ENCODE results near the gene AHCY. TPM values are rescaled to one million over a fixed set of nuclear protein-coding genes. Genes with fewer than 3 reads are reported as not detected.
"Not testable (repeated sequence)": the region's sequence is repeated elsewhere in the genome, so short reads cannot be mapped to it uniquely, and the experiment has no call there.

Gene AHCY
- total and polyA plus RNA-seq, 7 experiments from 2014 or later = 19.1 to 62.9 (median 24.6) TPM

DNA sequence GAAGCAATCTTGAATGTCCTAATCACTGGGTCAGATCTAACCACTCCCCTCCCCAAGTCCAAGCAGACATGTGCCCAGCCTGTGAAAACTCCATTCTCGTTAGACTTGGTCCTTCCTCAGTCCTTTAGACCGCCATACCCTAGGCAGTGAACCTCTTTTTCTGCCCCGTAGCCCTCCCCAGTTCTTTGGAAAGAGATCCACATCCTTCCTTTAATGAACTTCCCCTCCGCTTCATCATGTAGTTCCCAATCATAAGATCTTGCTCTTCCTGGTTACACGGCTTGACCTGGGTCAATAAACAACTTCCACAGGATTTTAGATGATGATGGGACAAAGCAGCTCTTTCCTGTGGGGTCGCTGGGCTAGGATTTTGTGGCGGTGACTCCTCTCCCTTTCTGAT lies 9.6 kb downstream of the AHCY start:
- no peak overlapping the region for H3K27ac ChIP-seq (ENCODE audit: low read depth, low read length)
- no peak for ATAC-seq
- peaks cover 14 to 40% (median 28%) of the 10 kb centered on the region in 5 donors for H3K36me3 Mint-ChIP-seq
- no peak overlapping the region for H3K4me3 ChIP-seq (ENCODE audit: low read length)
- no peaks in the 10 kb centered on the region for H3K9me3 ChIP-seq (ENCODE audit: control insufficient read depth in 2 of 3, low read length in 3 of 3)
- H3K4me1 Mint-ChIP-seq = peaks cover 0 to 7% (median 2%) of the 10 kb centered on the region in 7 donors
- no peaks in the 10 kb centered on the region for H3K27me3 Mint-ChIP-seq
- H3K4me3 Mint-ChIP-seq = no peak overlapping the region
- no peaks in the 10 kb centered on the region for H3K27me3 ChIP-seq (ENCODE audit: control insufficient read depth in 2 of 2, insufficient read depth in 2 of 2, low read length in 2 of 2)
- no peaks in the 10 kb centered on the region for H3K9me3 Mint-ChIP-seq
- ChIA-PET CTCF (no interaction called here), POLR2A (no interaction called here)
- no peaks in the 10 kb centered on the region for H3K4me1 ChIP-seq (ENCODE audit: control insufficient read depth in 2 of 2, insufficient read depth in 2 of 2, low read length in 2 of 2)
- DNase-seq = no peak
- intact Hi-C loops (cut with micrococcal nuclease) = no loop called here
- H3K36me3 ChIP-seq (ENCODE audit: control insufficient read depth in 2 of 3, insufficient read depth in 3 of 3, low read length in 3 of 3) = peaks cover 0 to 57% (median 0%) of the 10 kb centered on the region in 3 experiments
- peak overlapping the region in 1 of 9 donors; percentile 24 for H3K27ac Mint-ChIP-seq

DNA sequence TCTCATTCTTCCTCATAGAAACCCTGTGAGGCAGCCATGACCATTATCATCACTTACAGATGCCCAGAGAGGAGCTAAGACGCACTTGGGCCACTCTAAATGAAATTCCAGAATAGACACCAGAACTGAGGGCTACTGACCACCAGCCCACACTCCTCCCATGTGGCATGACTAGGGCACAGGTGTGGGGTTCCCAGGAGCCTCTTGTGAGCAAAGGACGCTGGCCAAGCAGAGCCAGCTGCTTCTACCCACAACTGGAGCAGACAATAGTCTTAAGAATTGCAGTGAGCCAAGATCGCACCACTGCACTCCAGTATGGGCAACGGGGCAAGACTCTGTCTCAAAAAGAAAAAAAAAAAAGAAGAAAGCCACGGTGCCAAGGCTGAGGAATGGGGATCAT lies 10.0 kb downstream of the AHCY start:
- Histone ChIP-seq H3K4me1 (ENCODE audit: control insufficient read depth in 2 of 2, insufficient read depth in 2 of 2, low read length in 2 of 2) (no peaks in the 10 kb centered on the region), H3K27me3 (ENCODE audit: control insufficient read depth in 2 of 2, insufficient read depth in 2 of 2, low read length in 2 of 2) (no peaks in the 10 kb centered on the region), H3K36me3 (ENCODE audit: control insufficient read depth in 2 of 3, insufficient read depth in 3 of 3, low read length in 3 of 3) (peaks cover 0 to 62% (median 0%) of the 10 kb centered on the region in 3 experiments), H3K27ac (ENCODE audit: low read depth, low read length) (no peak overlapping the region), H3K4me3 (ENCODE audit: low read length) (no peak overlapping the region), H3K9me3 (ENCODE audit: control insufficient read depth in 2 of 3, low read length in 3 of 3) (no peaks in the 10 kb centered on the region)
- Mint-ChIP-seq H3K36me3 (peaks cover 18 to 40% (median 28%) of the 10 kb centered on the region in 5 donors), H3K4me3 (no peak overlapping the region), H3K27me3 (no peaks in the 10 kb centered on the region), H3K4me1 (peaks cover 0 to 7% (median 2%) of the 10 kb centered on the region in 7 donors), H3K27ac (no peak overlapping the region), H3K9me3 (no peaks in the 10 kb centered on the region)
- ATAC-seq = no peak
- no peak for DNase-seq
- POLR2A ChIA-PET = no interaction called here
- CTCF ChIA-PET = no interaction called here
- intact Hi-C loops (cut with micrococcal nuclease) = no loop called here

DNA sequence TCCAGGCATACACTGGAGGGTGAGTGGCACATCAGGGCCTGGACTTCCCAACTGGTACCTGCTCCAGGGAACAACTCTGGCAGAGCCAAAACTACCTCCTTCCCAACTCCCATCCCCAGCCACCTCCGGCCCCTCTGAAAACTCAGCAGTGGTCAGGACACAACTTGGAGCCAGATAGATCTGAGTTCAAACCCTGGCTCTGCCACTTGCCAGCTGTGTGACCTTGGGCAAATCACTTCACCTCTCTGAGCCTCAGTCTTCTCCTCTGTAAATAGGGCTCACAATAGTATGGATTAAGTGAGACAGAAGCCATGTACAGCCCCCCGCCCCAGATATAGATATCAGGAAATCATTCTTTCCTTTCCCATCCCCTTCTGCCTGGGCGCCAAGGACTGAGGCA lies 10.7 kb downstream of the AHCY start:
- no peak for ATAC-seq
- ChIA-PET POLR2A (no interaction called here), CTCF (no interaction called here)
- DNase-seq = no peak
- intact Hi-C loops (cut with micrococcal nuclease) = no loop called here
- H3K9me3 Mint-ChIP-seq = no peaks in the 10 kb centered on the region
- H3K4me1 Mint-ChIP-seq = peaks cover 0 to 7% (median under 1%) of the 10 kb centered on the region in 7 donors
- H3K4me1 ChIP-seq (ENCODE audit: control insufficient read depth in 2 of 2, insufficient read depth in 2 of 2, low read length in 2 of 2) = no peaks in the 10 kb centered on the region
- no peaks in the 10 kb centered on the region for H3K27me3 ChIP-seq (ENCODE audit: control insufficient read depth in 2 of 2, insufficient read depth in 2 of 2, low read length in 2 of 2)
- H3K4me3 ChIP-seq (ENCODE audit: low read length) = no peak overlapping the region
- no peaks in the 10 kb centered on the region for H3K27me3 Mint-ChIP-seq
- H3K4me3 Mint-ChIP-seq = no peak overlapping the region
- H3K36me3 Mint-ChIP-seq = peaks cover 20 to 40% (median 28%) of the 10 kb centered on the region in 5 donors
- no peak overlapping the region for H3K27ac ChIP-seq (ENCODE audit: low read depth, low read length)
- H3K27ac Mint-ChIP-seq = no peak overlapping the region
- H3K36me3 ChIP-seq (ENCODE audit: control insufficient read depth in 2 of 3, insufficient read depth in 3 of 3, low read length in 3 of 3) = peaks cover 0 to 68% (median 0%) of the 10 kb centered on the region in 3 experiments
- H3K9me3 ChIP-seq (ENCODE audit: control insufficient read depth in 2 of 3, low read length in 3 of 3) = no peaks in the 10 kb centered on the region

DNA sequence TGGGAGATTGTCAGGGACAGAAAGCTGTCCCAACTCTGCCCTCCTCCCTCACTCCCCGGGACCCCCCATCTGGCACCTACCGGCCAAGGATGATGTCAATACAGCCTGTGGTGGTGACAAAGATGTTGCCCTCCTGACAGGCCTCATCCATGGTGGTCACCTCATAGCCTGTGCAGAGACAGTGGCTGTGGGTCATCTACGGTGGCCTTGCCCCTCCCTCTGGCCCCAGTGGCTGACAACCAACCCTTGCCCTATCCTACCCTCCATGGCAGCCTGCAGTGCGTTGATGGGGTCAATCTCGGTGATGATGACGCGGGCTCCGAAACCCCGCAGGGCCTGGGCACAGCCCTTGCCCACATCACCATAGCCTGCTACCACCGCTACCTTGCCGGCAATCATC lies 12.7 kb downstream of the AHCY start:
- H3K4me1 Mint-ChIP-seq = peaks cover 0 to under 1% (median 0%) of the 10 kb centered on the region in 7 donors
- no peak overlapping the region for H3K4me3 ChIP-seq (ENCODE audit: low read length)
- ATAC-seq (no peak), DNase-seq (no peak)
- no peaks in the 10 kb centered on the region for H3K27me3 ChIP-seq (ENCODE audit: control insufficient read depth in 2 of 2, insufficient read depth in 2 of 2, low read length in 2 of 2)
- no peak overlapping the region for H3K4me3 Mint-ChIP-seq
- peaks cover 12 to 40% (median 23%) of the 10 kb centered on the region in 5 donors for H3K36me3 Mint-ChIP-seq
- CTCF ChIA-PET = interaction anchor here (1.8 kb wide), 1 partner anchor 22 kb away, joined by 8 read pairs; no protein-coding TSS in a partner anchor
- peaks cover 0 to 74% (median 0%) of the 10 kb centered on the region in 3 experiments for H3K36me3 ChIP-seq (ENCODE audit: control insufficient read depth in 2 of 3, insufficient read depth in 3 of 3, low read length in 3 of 3)
- no peak overlapping the region for H3K27ac ChIP-seq (ENCODE audit: low read depth, low read length)
- no peaks in the 10 kb centered on the region for H3K9me3 Mint-ChIP-seq
- no peak overlapping the region for H3K27ac Mint-ChIP-seq
- intact Hi-C loops (cut with micrococcal nuclease) = no loop called here
- H3K4me1 ChIP-seq (ENCODE audit: control insufficient read depth in 2 of 2, insufficient read depth in 2 of 2, low read length in 2 of 2) = no peaks in the 10 kb centered on the region
- H3K27me3 Mint-ChIP-seq = no peaks in the 10 kb centered on the region
- no peaks in the 10 kb centered on the region for H3K9me3 ChIP-seq (ENCODE audit: control insufficient read depth in 2 of 3, low read length in 3 of 3)
- POLR2A ChIA-PET = no interaction called here

DNA sequence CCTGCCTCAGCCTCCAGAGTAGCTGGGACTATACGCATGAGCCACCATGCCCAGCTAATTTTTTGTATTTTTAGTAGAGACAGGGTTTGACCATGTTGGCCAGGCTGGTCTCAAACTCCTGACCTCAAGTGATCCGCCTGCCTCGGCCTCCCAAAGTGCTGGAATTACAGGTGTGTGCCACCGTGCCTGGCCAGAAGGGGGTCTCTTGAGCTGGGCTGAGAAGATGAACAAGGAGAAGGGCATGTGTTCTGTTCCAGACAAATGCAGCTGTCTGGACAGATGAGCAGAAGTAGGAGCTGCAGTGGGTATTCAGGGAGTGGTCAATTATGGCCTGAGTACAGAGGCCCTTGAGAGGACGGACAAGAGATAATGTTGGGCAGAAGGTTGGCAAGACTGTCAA lies 15.7 kb downstream of the AHCY start:
- H3K36me3 Mint-ChIP-seq = peaks cover 12 to 50% (median 19%) of the 10 kb centered on the region in 5 donors
- DNase-seq; H3K27me3 ChIP-seq (ENCODE audit: control insufficient read depth in 2 of 2, insufficient read depth in 2 of 2, low read length in 2 of 2); H3K4me3 ChIP-seq (ENCODE audit: low read length); H3K27ac Mint-ChIP-seq; ATAC-seq; H3K9me3 Mint-ChIP-seq; H3K4me3 Mint-ChIP-seq; H3K27me3 Mint-ChIP-seq; H3K4me1 Mint-ChIP-seq; H3K4me1 ChIP-seq (ENCODE audit: control insufficient read depth in 2 of 2, insufficient read depth in 2 of 2, low read length in 2 of 2); POLR2A ChIA-PET; H3K27ac ChIP-seq (ENCODE audit: low read depth, low read length); H3K9me3 ChIP-seq (ENCODE audit: control insufficient read depth in 2 of 3, low read length in 3 of 3); intact Hi-C loops (cut with micrococcal nuclease): not testable (repeated sequence)
- CTCF ChIA-PET = interaction anchor here (0.6 to 1.9 kb wide), 2 partner anchors 25 to 116 kb away, joined by 3 to 5 read pairs; no protein-coding TSS in a partner anchor
- peaks cover 0 to 74% (median 0%) of the 10 kb centered on the region in 3 experiments for H3K36me3 ChIP-seq (ENCODE audit: control insufficient read depth in 2 of 3, insufficient read depth in 3 of 3, low read length in 3 of 3)

DNA sequence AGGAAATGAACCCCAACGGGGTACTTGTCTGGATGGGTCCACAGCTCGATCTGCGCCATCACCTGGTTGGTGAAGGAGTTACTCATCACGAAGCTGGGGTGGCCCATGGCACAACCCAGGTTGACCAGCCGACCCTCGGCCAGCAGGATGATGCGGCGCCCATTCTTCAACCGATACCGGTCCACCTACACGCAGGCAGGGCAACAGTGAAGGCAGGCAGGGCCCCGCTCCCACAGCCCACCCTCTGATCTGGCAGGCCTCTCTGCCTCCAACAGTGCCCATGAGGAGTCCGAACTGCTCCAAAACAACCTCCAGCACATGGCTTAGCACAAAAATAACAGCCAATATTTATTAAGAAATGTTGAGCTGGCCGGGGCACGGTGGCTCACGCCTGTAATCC lies 17.7 kb downstream of the AHCY start:
- Histone ChIP-seq H3K9me3 (ENCODE audit: control insufficient read depth in 2 of 3, low read length in 3 of 3) (no peaks in the 10 kb centered on the region), H3K36me3 (ENCODE audit: control insufficient read depth in 2 of 3, insufficient read depth in 3 of 3, low read length in 3 of 3) (peaks cover 0 to 64% (median 0%) of the 10 kb centered on the region in 3 experiments), H3K4me1 (ENCODE audit: control insufficient read depth in 2 of 2, insufficient read depth in 2 of 2, low read length in 2 of 2) (no peaks in the 10 kb centered on the region), H3K27ac (ENCODE audit: low read depth, low read length) (no peak overlapping the region), H3K4me3 (ENCODE audit: low read length) (no peak overlapping the region), H3K27me3 (ENCODE audit: control insufficient read depth in 2 of 2, insufficient read depth in 2 of 2, low read length in 2 of 2) (no peaks in the 10 kb centered on the region)
- Mint-ChIP-seq H3K27me3 (no peaks in the 10 kb centered on the region), H3K4me1 (peaks cover 0 to under 1% (median 0%) of the 10 kb centered on the region in 7 donors), H3K36me3 (peaks cover 5 to 50% (median 14%) of the 10 kb centered on the region in 5 donors), H3K27ac (no peak overlapping the region), H3K9me3 (no peaks in the 10 kb centered on the region), H3K4me3 (no peak overlapping the region)
- intact Hi-C loops (cut with micrococcal nuclease) = no loop called here
- ChIA-PET POLR2A (no interaction called here), CTCF (no interaction called here)
- ATAC-seq (no peak), DNase-seq (no peak)

DNA sequence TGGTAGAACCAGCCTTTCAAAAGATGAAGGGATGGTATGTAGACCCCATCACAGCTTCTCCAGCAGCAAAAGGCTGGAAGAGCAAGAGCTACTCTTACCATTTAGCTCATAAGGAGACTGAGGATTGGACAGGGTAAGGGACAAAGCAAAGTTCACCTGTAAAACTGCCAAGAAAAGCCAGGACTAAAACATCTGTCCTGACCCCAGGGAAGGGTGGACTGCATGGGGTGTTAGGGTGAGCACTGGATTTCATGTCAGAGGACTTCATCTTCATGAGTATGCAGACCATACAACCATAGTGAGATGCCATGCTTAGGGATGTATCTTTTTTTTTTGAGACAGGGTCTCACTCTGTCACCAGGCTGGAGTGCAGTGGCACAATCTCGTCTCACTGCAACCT lies 19.3 kb downstream of the AHCY start:
- ATAC-seq = no peak
- no peak overlapping the region for H3K4me3 ChIP-seq (ENCODE audit: low read length)
- ChIA-PET POLR2A (no interaction called here), CTCF (no interaction called here)
- intact Hi-C loops (cut with micrococcal nuclease) = no loop called here
- no peak for DNase-seq
- no peaks in the 10 kb centered on the region for H3K27me3 ChIP-seq (ENCODE audit: control insufficient read depth in 2 of 2, insufficient read depth in 2 of 2, low read length in 2 of 2)
- Mint-ChIP-seq H3K9me3 (no peaks in the 10 kb centered on the region), H3K27ac (no peak overlapping the region), H3K36me3 (peaks cover 7 to 52% (median 17%) of the 10 kb centered on the region in 5 donors), H3K27me3 (no peaks in the 10 kb centered on the region), H3K4me3 (no peak overlapping the region), H3K4me1 (peaks cover 0 to 2% (median 0%) of the 10 kb centered on the region in 7 donors)
- H3K9me3 ChIP-seq (ENCODE audit: control insufficient read depth in 2 of 3, low read length in 3 of 3) = no peaks in the 10 kb centered on the region
- H3K4me1 ChIP-seq (ENCODE audit: control insufficient read depth in 2 of 2, insufficient read depth in 2 of 2, low read length in 2 of 2) = no peaks in the 10 kb centered on the region
- no peak overlapping the region for H3K27ac ChIP-seq (ENCODE audit: low read depth, low read length)
- peaks cover 0 to 60% (median 0%) of the 10 kb centered on the region in 3 experiments for H3K36me3 ChIP-seq (ENCODE audit: control insufficient read depth in 2 of 3, insufficient read depth in 3 of 3, low read length in 3 of 3)

Data from naive thymus-derived CD4-positive, alpha-beta T cell (primary cell).